HCT116 (cell line): ENCODE results near the gene SLC30A9. TPM values are rescaled to one million over a fixed set of nuclear protein-coding genes. Genes with fewer than 3 reads are reported as not detected.

Experiments used
- ATAC-seq: fragments of 200-7000 bp; cut with Tn5 transposase; 2 replicates; pipeline ENCODE4 v1.9.1; 2020; ENCODE audit warnings: mild to moderate bottlenecking, moderate library complexity
- BruUV-seq: library from RNA; stranded (reverse); fragments of 400-500 nt; replicated peaks from 2 replicates; lab custom pipeline; 2021; lab: Mats Ljungman, UMichigan
- CTCF ChIA-PET: fragments of 300-600 bp; sonication (Branson Sonifier 250); formaldehyde crosslinking; loops from one replicate; lab custom pipeline; 2021; ENCODE audit warnings: antibody characterized with exemption; lab: Charles Lee
- POLR2A ChIA-PET: fragments of 300-600, 350-600 bp; sonication (Branson Sonifier 250); formaldehyde crosslinking; loops from one replicate; lab custom pipeline; 2021; ENCODE audit warnings: antibody characterized with exemption; lab: Charles Lee
- RAD21 ChIA-PET, 2 experiments: fragments of 300-600 bp; sonication (Branson Sonifier 250); formaldehyde crosslinking; loops; one replicate each; lab custom pipeline; 2023; ENCODE audit warnings: low total read pairs in 2 of 2; ENCODE audit not compliant: uncharacterized antibody in 2 of 2, unreplicated experiment in 2 of 2, low non-redundant PET in 1 of 2; lab: Charles Lee
- DNase-seq: peaks from one replicate; pipeline ENCODE4 v3.0.0-alpha.2; 2010; ENCODE audit warnings: low read depth, low spot score
- H2AFZ ChIP-seq: fragments of 200-600 bp; shearing (Covaris generic), sonication (generic); 2 replicates; pipeline ENCODE4 v1.6.1; 2017; ENCODE audit warnings: low read depth, mixed run types, mixed read lengths, antibody characterized with exemption, low read length; ENCODE audit not compliant: poor library complexity, severe bottlenecking
- H3K27ac ChIP-seq: 2 replicates; pipeline ENCODE4 v1.5.1; 2012; ENCODE audit warnings: low read depth, low read length
- H3K27me3 ChIP-seq: fragments of 200-600 bp; sonication (generic); 2 replicates; pipeline ENCODE4 v1.6.1; 2016; ENCODE audit warnings: mixed run types, low read length, mixed read lengths; ENCODE audit not compliant: insufficient read depth
- H3K36me3 ChIP-seq, 2 experiments: fragments of 200-500 bp in 1 of 2; fragments of 200-600 bp in 1 of 2; sonication (Bioruptor generic) in 1 of 2; sonication (generic) in 1 of 2; 2 replicates each; pipeline versions ENCODE4 v1.5.1 to v1.6.1; 2014 to 2016; ENCODE audit warnings: low read length in 2 of 2, inconsistent platforms in 1 of 2, mixed read lengths in 1 of 2, mixed run types in 1 of 2; ENCODE audit not compliant: insufficient read depth in 2 of 2, control insufficient read depth in 1 of 2
- H3K4me1 ChIP-seq, 2 experiments: fragments of 200-600 bp in 1 of 2; sonication (generic) in 1 of 2; 2 replicates each; pipeline versions ENCODE4 v1.5.1 to v1.6.1; 2012 to 2017; ENCODE audit warnings: low read length in 2 of 2, inconsistent platforms in 1 of 2, mild to moderate bottlenecking in 1 of 2, mixed read lengths in 1 of 2, mixed run types in 1 of 2, moderate library complexity in 1 of 2; ENCODE audit not compliant: insufficient read depth in 2 of 2, control insufficient read depth in 1 of 2
- H3K4me2 ChIP-seq: fragments of 200-600 bp; sonication (generic); 2 replicates; pipeline ENCODE4 v1.6.1; 2017; ENCODE audit warnings: mixed run types, low read length, mixed read lengths
- H3K4me3 ChIP-seq, 2 experiments: fragments of 200-600 bp in 1 of 2; sonication (generic) in 1 of 2; replicated peaks in 1 of 2; 2 replicates each; pipeline ENCODE4 v1.5.1; 2011 to 2016; ENCODE audit warnings: low read length in 2 of 2, control low read depth in 1 of 2, low read depth in 1 of 2, mild to moderate bottlenecking in 1 of 2, mixed read lengths in 1 of 2, mixed run types in 1 of 2
- H3K79me2 ChIP-seq: fragments of 200-600 bp; sonication (generic); 2 replicates; pipeline ENCODE4 v1.6.1; 2017; ENCODE audit warnings: mild to moderate bottlenecking, mixed run types, low read length, moderate library complexity, mixed read lengths; ENCODE audit not compliant: insufficient read depth
- H3K9ac ChIP-seq: fragments of 200-600 bp; sonication (generic); 2 replicates; pipeline ENCODE4 v1.6.1; 2016; ENCODE audit warnings: low read length, mixed read lengths
- H3K9me2 ChIP-seq: fragments of 200-600 bp; sonication (generic), shearing (Covaris generic); 2 replicates; pipeline ENCODE4 v1.6.1; 2017; ENCODE audit warnings: mixed run types, mild to moderate bottlenecking, moderate library complexity; ENCODE audit not compliant: insufficient read depth
- H3K9me3 ChIP-seq, 2 experiments: fragments of 200-500 bp in 1 of 2; fragments of 200-600 bp in 1 of 2; sonication (Bioruptor generic) in 1 of 2; sonication (generic) in 1 of 2; 2 replicates each; pipeline ENCODE4 v1.6.1; 2014 to 2017; ENCODE audit warnings: low read length in 2 of 2, mixed read lengths in 2 of 2, inconsistent platforms in 1 of 2, low read depth in 1 of 2, mild to moderate bottlenecking in 1 of 2, mixed run types in 1 of 2, moderate library complexity in 1 of 2; ENCODE audit not compliant: control insufficient read depth in 1 of 2, insufficient read depth in 1 of 2
- H4K20me1 ChIP-seq: fragments of 200-600 bp; sonication (generic), shearing (Covaris generic); 2 replicates; pipeline ENCODE4 v1.6.1; 2017; ENCODE audit warnings: mixed run types, mild to moderate bottlenecking, moderate library complexity; ENCODE audit not compliant: insufficient read depth
- CEBPB ChIP-seq: IDR thresholded peaks from 2 replicates; pipeline ENCODE4 v1.6.1; 2012; ENCODE audit warnings: low read depth
- EGR1 ChIP-seq: IDR thresholded peaks from 2 replicates; pipeline ENCODE4 v1.6.1; 2012; ENCODE audit warnings: low read depth
- ELF1 ChIP-seq: IDR thresholded peaks from 2 replicates; pipeline ENCODE4 v1.6.1; 2012; ENCODE audit warnings: low read depth, borderline replicate concordance
- EZH2 ChIP-seq: fragments of 200-600 bp; sonication (generic); IDR thresholded peaks from 2 replicates; pipeline ENCODE4 v1.6.1; 2017; ENCODE audit warnings: antibody characterized with exemption, mixed run types
- JUND ChIP-seq: IDR thresholded peaks from 2 replicates; pipeline ENCODE4 v1.6.1; 2012
- MAX ChIP-seq: IDR thresholded peaks from 2 replicates; pipeline ENCODE4 v1.6.1; 2012
- POLR2A ChIP-seq: IDR thresholded peaks from 2 replicates; pipeline ENCODE4 v1.7.0; 2011; ENCODE audit warnings: borderline replicate concordance; ENCODE audit not compliant: insufficient read depth, insufficient read length; ENCODE audit errors: extremely low read depth
- POLR2AphosphoS5 ChIP-seq: IDR thresholded peaks from 2 replicates; pipeline ENCODE4 v1.6.1; 2011; ENCODE audit warnings: mild to moderate bottlenecking, low read depth, low read length, moderate library complexity
- RAD21 ChIP-seq: IDR thresholded peaks from 2 replicates; pipeline ENCODE4 v1.6.1; 2012; ENCODE audit warnings: low read depth, mild to moderate bottlenecking
- REST ChIP-seq: IDR thresholded peaks from 2 replicates; pipeline ENCODE4 v1.6.1; 2012; ENCODE audit warnings: low read depth
- SP1 ChIP-seq: IDR thresholded peaks from 2 replicates; pipeline ENCODE4 v1.6.1; 2012; ENCODE audit warnings: low read depth
- SRF ChIP-seq: IDR thresholded peaks from 2 replicates; pipeline ENCODE4 v1.6.1; 2012; ENCODE audit warnings: low read depth
- TCF7L2 ChIP-seq: IDR thresholded peaks from 2 replicates; pipeline ENCODE4 v1.7.0; 2011; ENCODE audit warnings: borderline replicate concordance, inconsistent platforms; ENCODE audit not compliant: insufficient read depth, insufficient read length; ENCODE audit errors: extremely low read depth
- intact Hi-C: fragments of 100-400 bp; cut with micrococcal nuclease; formaldehyde crosslinking; loops from 2 replicates; pipeline ENCODE4 v1.10.0; 2022
- total RNA-seq: library from RNA; stranded (reverse); gene quantifications from one replicate; pipeline ENCODE4 v1.2.1, GENCODE V29; 2021; ENCODE audit not compliant: unreplicated experiment

The SLC30A9 gene
- total RNA-seq, 1 experiment from 2014 or later: 67.4 TPM

DNA sequence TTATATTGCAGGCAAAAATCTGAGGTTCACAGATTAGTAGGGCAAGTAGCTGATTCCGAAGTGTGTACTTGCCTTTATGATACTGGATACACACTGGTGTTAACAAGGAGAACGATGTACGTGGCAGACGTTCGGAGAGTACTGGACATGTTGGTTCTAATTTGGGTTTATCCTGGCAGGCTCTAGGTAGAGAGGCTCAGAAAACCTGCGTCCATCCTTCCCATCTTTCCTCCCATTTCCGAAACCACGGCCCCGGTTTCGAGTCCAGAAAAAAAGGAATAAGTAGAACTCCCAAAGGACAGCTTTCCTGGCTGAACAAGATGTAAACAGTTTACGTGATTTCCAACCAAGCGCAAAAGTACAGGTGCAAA, 351 bp upstream of the SLC30A9 start:
- Histone ChIP-seq H3K4me3 (peak overlapping the region; percentile 93 to 99), H3K27me3 (no peaks in the 10 kb centered on the region), H3K9ac (peak overlapping the region; percentile 91), H3K4me2 (peak overlapping the region; percentile 95), H3K79me2 (peaks cover 32% of the 10 kb centered on the region), H3K9me3 (no peaks in the 10 kb centered on the region), H2AFZ (peak overlapping the region; percentile 49), H4K20me1 (no peaks in the 10 kb centered on the region), H3K4me1 (peaks cover 0 to 13% of the 10 kb centered on the region in 2 experiments; a peak in 2 of 4 replicates), H3K9me2 (no peaks in the 10 kb centered on the region), H3K27ac (peak overlapping the region; percentile 25; the same call in 1 of the 2 replicates), H3K36me3 (no peaks in the 10 kb centered on the region)
- RAD21 ChIA-PET: no interaction called here
- intact Hi-C loops: loop anchor here (5.0 kb wide), 1 partner anchor 292 kb away; no protein-coding TSS in a partner anchor
- BruUV-seq: TSS peak; percentile 94
- ATAC-seq (peak; percentile 36), DNase-seq (no peak)
- CTCF ChIA-PET: interaction anchor here (1.3 kb wide), 1 partner anchor 297 kb away, joined by 3 read pairs; no protein-coding TSS in a partner anchor
- TF ChIP-seq JUND: no peak
- no peak for TF ChIP-seq ELF1
- no peak for TF ChIP-seq MAX
- TF ChIP-seq POLR2A: no peak
- no peak for TF ChIP-seq RAD21
- no peak for TF ChIP-seq CEBPB
- TF ChIP-seq EGR1: no peak
- no peak for TF ChIP-seq REST
- TF ChIP-seq EZH2: no peak
- no peak for TF ChIP-seq TCF7L2
- no peak for TF ChIP-seq SP1
- no peak for TF ChIP-seq POLR2AphosphoS5
- TF ChIP-seq SRF: no peak
- POLR2A ChIA-PET: interaction anchor here (0.8 kb wide), 1 partner anchor 34 kb away, joined by 3 read pairs; no protein-coding TSS in a partner anchor
